Measurements from ENCODE around the gene ATP6V0D1. TPM values are rescaled to one million over a fixed set of nuclear protein-coding genes. Genes with fewer than 3 reads are reported as not detected.

ATP6V0D1 gene
- total RNA-seq, 1 experiment from 2014 or later, result 43.0 TPM

- Histone ChIP-seq H3K23ac (ENCODE audit: insufficient read length, low read depth, low read length) (no peak overlapping the region), H3K9ac (ENCODE audit: extremely low read depth, insufficient read length, low read length) (no peak overlapping the region), H3K56ac (ENCODE audit: insufficient read length, low read depth, low read length) (no peak overlapping the region), H3K18ac (ENCODE audit: insufficient read length, low read depth, low read length) (peak overlapping the region; percentile 9), H3K79me1 (ENCODE audit: insufficient read depth, low read depth, low read length, poor library complexity, severe bottlenecking) (no peaks in the 10 kb centered on the region), H4K8ac (replicated peaks; ENCODE audit: insufficient read length, low read depth, low read length) (no peak overlapping the region), H3K4me2 (ENCODE audit: insufficient read depth, insufficient read length, low read length) (peak overlapping the region; percentile 82), H3K14ac (ENCODE audit: insufficient read depth, low read length) (peak overlapping the region; percentile 9; the same call in 1 of the 2 replicates), H3K27ac (ENCODE audit: insufficient read length, low read depth, low read length) (no peak overlapping the region), H2BK12ac (ENCODE audit: insufficient read length, low read depth, low read length) (no peak overlapping the region), H4K20me1 (ENCODE audit: control insufficient read depth, insufficient read depth, insufficient read length) (no peaks in the 10 kb centered on the region), H2BK120ac (ENCODE audit: low read depth, low read length, poor library complexity, severe bottlenecking) (no peak overlapping the region), H3K4ac (ENCODE audit: low read depth, low read length) (no peak overlapping the region), H3K23me2 (ENCODE audit: insufficient read length, low read depth, low read length, poor library complexity, severe bottlenecking) (peaks cover 18% of the 10 kb centered on the region), H3K79me2 (ENCODE audit: insufficient read depth, low read length) (no peaks in the 10 kb centered on the region), H2BK15ac (ENCODE audit: low read depth, low read length) (no peak overlapping the region), H4K5ac (ENCODE audit: insufficient read length, low read depth, low read length) (no peak overlapping the region), H3K4me1 (ENCODE audit: insufficient read depth, low read length) (no peaks in the 10 kb centered on the region; the same call in 1 of the 2 replicates), H3K9me3 (ENCODE audit: control insufficient read depth, low read depth, low read length) (no peaks in the 10 kb centered on the region), H4K91ac (ENCODE audit: insufficient read length, low read depth, low read length) (no peak overlapping the region), H3T11ph (ENCODE audit: low read length) (no peak overlapping the region), H2AK5ac (ENCODE audit: insufficient read length, low read length) (no peak overlapping the region), H3K27me3 (ENCODE audit: insufficient read depth, low read length) (peaks cover 60% of the 10 kb centered on the region; the same call in 1 of the 2 replicates), H2AFZ (ENCODE audit: low read length) (no peak overlapping the region), H2BK20ac (ENCODE audit: low read depth, low read length, poor library complexity, severe bottlenecking) (no peak overlapping the region), H2BK5ac (ENCODE audit: insufficient read length, low read length) (no peak overlapping the region)
- no peak for DNase-seq
- Mint-ChIP-seq H3K36me3 (ENCODE audit: insufficient read depth in 1 of 3, low read depth in 3 of 3) (no peaks in the 10 kb centered on the region), H3K9me3 (peaks cover 0 to 4% of the 10 kb centered on the region in 2 experiments; a peak in 1 of 5 replicates), H3K27me3 (ENCODE audit: low read depth) (peaks cover 92% of the 10 kb centered on the region), H3K4me3 (peak overlapping the region; percentile 58 to 83), H3K27ac (no peak overlapping the region), H3K4me1 (peaks cover 10 to 11% of the 10 kb centered on the region in 2 experiments)
- no peak for TF ChIP-seq CTCF (conservative IDR thresholded peaks at IDR 0.05)
- WGBS (ENCODE audit: extremely low coverage, insufficient read length, low lambda C conversion rate), result no CpG with 5 or more reads among the region's 48 CpGs
These were observed 49.3 kb upstream of the ATP6V0D1 start for GRCh38 chr16:67530013-67530939.

Measured in H9 (cell line).